H9 (cell line): ENCODE data around the gene TM4SF20. TPM values are rescaled to one million over a fixed set of nuclear protein-coding genes. Genes with fewer than 3 reads are reported as not detected.

Source experiments
- DNase-seq: peaks from one replicate; pipeline ENCODE4 v3.0.0-alpha.2; 2017
- H2AFZ ChIP-seq: one replicate; pipeline ENCODE4 v1.6.1; 2013; ENCODE audit warnings: mild to moderate bottlenecking, low read length, control low read depth, moderate library complexity
- H2AK5ac ChIP-seq: 2 replicates; pipeline ENCODE4 v1.6.1; 2013; ENCODE audit warnings: low read length, control low read depth, mixed read lengths; ENCODE audit not compliant: insufficient read length
- H2BK120ac ChIP-seq: one replicate; pipeline ENCODE4 v1.6.1; 2013; ENCODE audit warnings: low read depth, mild to moderate bottlenecking, low read length, control low read depth, inconsistent platforms; ENCODE audit not compliant: poor library complexity, severe bottlenecking
- H2BK12ac ChIP-seq: 2 replicates; pipeline ENCODE4 v1.6.1; 2013; ENCODE audit warnings: low read length, control low read depth, mixed read lengths, low read depth; ENCODE audit not compliant: insufficient read length
- H2BK15ac ChIP-seq: 2 replicates; pipeline ENCODE4 v1.6.1; 2013; ENCODE audit warnings: low read depth, low read length, control low read depth
- H2BK20ac ChIP-seq: one replicate; pipeline ENCODE4 v1.6.1; 2013; ENCODE audit warnings: low read depth, mild to moderate bottlenecking, low read length, control low read depth, inconsistent platforms; ENCODE audit not compliant: poor library complexity, severe bottlenecking
- H2BK5ac ChIP-seq: 2 replicates; pipeline ENCODE4 v1.6.1; 2013; ENCODE audit warnings: low read length, control low read depth, mixed read lengths; ENCODE audit not compliant: insufficient read length
- H3K14ac ChIP-seq: 2 replicates; pipeline ENCODE4 v1.6.1; 2013; ENCODE audit warnings: low read length, control low read depth; ENCODE audit not compliant: insufficient read depth
- H3K18ac ChIP-seq: 2 replicates; pipeline ENCODE4 v1.6.1; 2013; ENCODE audit warnings: low read depth, mild to moderate bottlenecking, mixed read lengths, low read length, control low read depth; ENCODE audit not compliant: insufficient read length
- H3K23ac ChIP-seq: 2 replicates; pipeline ENCODE4 v1.6.1; 2013; ENCODE audit warnings: low read length, control low read depth, mixed read lengths, low read depth; ENCODE audit not compliant: insufficient read length
- H3K23me2 ChIP-seq: 2 replicates; pipeline ENCODE4 v1.6.1; 2013; ENCODE audit warnings: low read depth, mild to moderate bottlenecking, mixed read lengths, low read length, control low read depth; ENCODE audit not compliant: insufficient read length, poor library complexity, severe bottlenecking
- H3K27ac ChIP-seq: 2 replicates; pipeline ENCODE4 v1.5.1; 2013; ENCODE audit warnings: low read length, control low read depth, mixed read lengths, low read depth; ENCODE audit not compliant: insufficient read length
- H3K27me3 ChIP-seq: 2 replicates; pipeline ENCODE4 v1.6.1; 2013; ENCODE audit warnings: low read length, control low read depth, inconsistent platforms; ENCODE audit not compliant: insufficient read depth
- H3K4ac ChIP-seq: 2 replicates; pipeline ENCODE4 v1.6.1; 2013; ENCODE audit warnings: low read depth, mild to moderate bottlenecking, control low read depth, inconsistent platforms, low read length, moderate library complexity
- H3K4me1 ChIP-seq: 2 replicates; pipeline ENCODE4 v1.6.1; 2013; ENCODE audit warnings: low read length, control low read depth, inconsistent platforms; ENCODE audit not compliant: insufficient read depth
- H3K4me2 ChIP-seq: 2 replicates; pipeline ENCODE4 v1.6.1; 2013; ENCODE audit warnings: low read length, control low read depth, mixed read lengths; ENCODE audit not compliant: insufficient read length, insufficient read depth
- H3K56ac ChIP-seq: 2 replicates; pipeline ENCODE4 v1.6.1; 2013; ENCODE audit warnings: low read depth, mild to moderate bottlenecking, mixed read lengths, low read length, control low read depth; ENCODE audit not compliant: insufficient read length
- H3K79me1 ChIP-seq: 2 replicates; pipeline ENCODE4 v1.6.1; 2013; ENCODE audit warnings: low read depth, mild to moderate bottlenecking, moderate library complexity, low read length, control low read depth, inconsistent platforms; ENCODE audit not compliant: insufficient read depth, poor library complexity, severe bottlenecking
- H3K79me2 ChIP-seq: 2 replicates; pipeline ENCODE4 v1.6.1; 2013; ENCODE audit warnings: low read length, control low read depth, inconsistent platforms; ENCODE audit not compliant: insufficient read depth
- H3K9ac ChIP-seq: 2 replicates; pipeline ENCODE4 v1.6.1; 2013; ENCODE audit warnings: low read length, control low read depth, mixed read lengths; ENCODE audit not compliant: insufficient read length; ENCODE audit errors: extremely low read depth
- H3K9me3 ChIP-seq: one replicate; pipeline ENCODE4 v1.6.1; 2013; ENCODE audit warnings: low read depth, low read length, inconsistent platforms; ENCODE audit not compliant: control insufficient read depth
- H3T11ph ChIP-seq: one replicate; pipeline ENCODE4 v1.6.1; 2013; ENCODE audit warnings: mild to moderate bottlenecking, low read length, control low read depth, inconsistent platforms
- H4K20me1 ChIP-seq: one replicate; pipeline ENCODE4 v1.6.1; 2013; ENCODE audit not compliant: control insufficient read depth, insufficient read length, insufficient read depth
- H4K5ac ChIP-seq: 2 replicates; pipeline ENCODE4 v1.6.1; 2013; ENCODE audit warnings: low read depth, mild to moderate bottlenecking, mixed read lengths, low read length, control low read depth; ENCODE audit not compliant: insufficient read length
- H4K8ac ChIP-seq: replicated peaks from 2 replicates; pipeline ENCODE4 v1.6.1; 2013; ENCODE audit warnings: low read length, control low read depth, mixed read lengths, low read depth; ENCODE audit not compliant: insufficient read length
- H4K91ac ChIP-seq: 2 replicates; pipeline ENCODE4 v1.6.1; 2013; ENCODE audit warnings: low read depth, mild to moderate bottlenecking, moderate library complexity, mixed read lengths, low read length, control low read depth; ENCODE audit not compliant: insufficient read length
- H3K27ac Mint-ChIP-seq, 3 experiments: 2 replicates in 2 of 3; 3 replicates in 1 of 3; pipeline ENCODE4 v1.8.0; 2020 to 2021; ENCODE audit warnings: mixed read lengths in 3 of 3, mild to moderate bottlenecking in 1 of 3, moderate library complexity in 1 of 3
- H3K27me3 Mint-ChIP-seq: 2 replicates; pipeline ENCODE4 v1.8.0; 2021; ENCODE audit warnings: low read depth, mild to moderate bottlenecking, moderate library complexity, mixed read lengths
- H3K36me3 Mint-ChIP-seq, 3 experiments: 2 replicates in 2 of 3; 3 replicates in 1 of 3; pipeline ENCODE4 v1.8.0; 2020 to 2021; ENCODE audit warnings: low read depth in 3 of 3, mixed read lengths in 3 of 3; ENCODE audit not compliant: insufficient read depth in 1 of 3
- H3K4me1 Mint-ChIP-seq, 2 experiments: 2 replicates each; pipeline ENCODE4 v1.8.0; 2020; ENCODE audit warnings: mixed read lengths in 2 of 2
- H3K4me3 Mint-ChIP-seq, 2 experiments: 2 replicates in 1 of 2; 3 replicates in 1 of 2; pipeline ENCODE4 v1.8.0; 2020 to 2021; ENCODE audit warnings: mild to moderate bottlenecking in 2 of 2, mixed read lengths in 2 of 2, moderate library complexity in 1 of 2
- H3K9me3 Mint-ChIP-seq, 2 experiments: 2 replicates in 1 of 2; 3 replicates in 1 of 2; pipeline ENCODE4 v1.8.0; 2020; ENCODE audit warnings: mild to moderate bottlenecking in 2 of 2, mixed read lengths in 2 of 2, moderate library complexity in 1 of 2
- CTCF ChIP-seq: fragments of 200-600 bp; sonication (generic); conservative IDR thresholded peaks from 3 replicates; pipeline ENCODE4 v1.8.0; 2021; ENCODE audit warnings: antibody characterized with exemption, mild to moderate bottlenecking
- WGBS: extraction: QIAGEN DNeasy Blood & Tissue Kit; methylation state at CpG from one replicate; pipeline ENCODE4 v1.1.7; 2013; ENCODE audit warnings: missing lambda C conversion rate, low lambda C conversion rate, mixed read lengths; ENCODE audit not compliant: insufficient read length; ENCODE audit errors: extremely low coverage; 5-methylcytosine and 5-hydroxymethylcytosine counted together
- total RNA-seq: library from RNA; stranded (reverse); gene quantifications from 2 replicates; pipeline ENCODE4 v1.2.1, GENCODE V29; 2021

The TM4SF20 gene
- total RNA-seq, 1 experiment from 2014 or later, result not detected

- no peak overlapping the region for H3K14ac ChIP-seq
- no peaks in the 10 kb centered on the region for H3K79me1 ChIP-seq
- H3K79me2 ChIP-seq, result no peaks in the 10 kb centered on the region
- Mint-ChIP-seq H3K27ac (peak overlapping the region in 1 of 3 experiments; percentile 24; a peak in 1 of 7 replicates), H3K27me3 (no peaks in the 10 kb centered on the region), H3K36me3 (peaks cover 11 to 54% (median 51%) of the 10 kb centered on the region in 3 experiments; a peak in 5 of 7 replicates), H3K4me1 (no peaks in the 10 kb centered on the region), H3K4me3 (no peak overlapping the region), H3K9me3 (no peaks in the 10 kb centered on the region)
- H4K5ac ChIP-seq, result no peak overlapping the region
- H3T11ph ChIP-seq, result no peak overlapping the region
- no peak overlapping the region for H3K18ac ChIP-seq
- H3K23ac ChIP-seq, result no peak overlapping the region
- H3K4me2 ChIP-seq, result no peak overlapping the region
- H3K56ac ChIP-seq, result no peak overlapping the region
- H3K27me3 ChIP-seq, result no peaks in the 10 kb centered on the region
- no peak for DNase-seq
- no peak overlapping the region for H2BK120ac ChIP-seq
- no peak overlapping the region for H2BK15ac ChIP-seq
- no peak for TF ChIP-seq CTCF
- H2BK5ac ChIP-seq, result no peak overlapping the region
- H2AK5ac ChIP-seq, result no peak overlapping the region
- no peaks in the 10 kb centered on the region for H4K20me1 ChIP-seq
- H3K27ac ChIP-seq, result no peak overlapping the region
- no peaks in the 10 kb centered on the region for H3K23me2 ChIP-seq
- no peak overlapping the region for H4K91ac ChIP-seq
- no CpG with 5 or more reads among the region's 2 CpGs for WGBS
- no peaks in the 10 kb centered on the region for H3K4me1 ChIP-seq
- no peak overlapping the region for H4K8ac ChIP-seq
- no peak overlapping the region for H2BK12ac ChIP-seq
- H2BK20ac ChIP-seq, result no peak overlapping the region
- no peak overlapping the region for H3K9ac ChIP-seq
- no peak overlapping the region for H3K4ac ChIP-seq
- no peak overlapping the region for H2AFZ ChIP-seq
- no peaks in the 10 kb centered on the region for H3K9me3 ChIP-seq
These were observed 40.0 kb downstream of the TM4SF20 start for GRCh38 chr2:227339098-227339599.
